Left renal cortex interstitium (tissue), 4 donors: ENCODE data around the gene PDZD2. TPM values are rescaled to one million over a fixed set of nuclear protein-coding genes. Genes with fewer than 3 reads are reported as not detected.
"Not testable (repeated sequence)": the region's sequence is repeated elsewhere in the genome, so short reads cannot be mapped to it uniquely, and the experiment has no call there.

Experiments
- DNase-seq, 4 donors: peaks; one replicate each; pipeline ENCODE4 v3.0.0-alpha.2; 2013; ENCODE audit warnings: low read depth in 4 of 4, low spot score in 2 of 4, missing footprints in 1 of 4
- polyA plus RNA-seq, 4 donors: library from polyadenylated mRNA; unstranded; fragments of 120-200 nt; gene quantifications; one replicate each; pipeline ENCODE4 v1.2.1, GENCODE V29; 2013; ENCODE audit not compliant: insufficient read length in 4 of 4

PDZD2 gene
- polyA plus RNA-seq, 4 donors = 16.6 to 21.1 (median 18.4) TPM

DNA sequence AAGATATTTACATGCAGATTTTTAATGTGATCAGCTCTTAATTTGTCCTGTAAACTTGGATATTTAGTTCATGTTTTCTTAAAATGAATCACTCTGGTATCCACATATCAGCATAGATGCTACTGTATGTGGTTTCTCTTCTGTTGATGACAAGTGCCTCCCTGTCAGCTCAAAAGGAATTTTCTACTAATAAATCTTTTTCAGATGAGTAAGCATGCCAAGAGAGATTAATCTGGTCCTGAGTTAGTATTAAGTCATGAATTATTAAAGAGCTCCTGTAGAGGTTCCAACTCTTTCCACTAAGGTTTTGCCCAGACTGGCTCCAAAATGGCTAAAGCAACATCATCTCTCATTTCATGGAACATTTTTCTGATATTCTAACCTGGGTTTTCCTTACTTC, 406.0 kb downstream of the PDZD2 start:
- no peak for DNase-seq

DNA sequence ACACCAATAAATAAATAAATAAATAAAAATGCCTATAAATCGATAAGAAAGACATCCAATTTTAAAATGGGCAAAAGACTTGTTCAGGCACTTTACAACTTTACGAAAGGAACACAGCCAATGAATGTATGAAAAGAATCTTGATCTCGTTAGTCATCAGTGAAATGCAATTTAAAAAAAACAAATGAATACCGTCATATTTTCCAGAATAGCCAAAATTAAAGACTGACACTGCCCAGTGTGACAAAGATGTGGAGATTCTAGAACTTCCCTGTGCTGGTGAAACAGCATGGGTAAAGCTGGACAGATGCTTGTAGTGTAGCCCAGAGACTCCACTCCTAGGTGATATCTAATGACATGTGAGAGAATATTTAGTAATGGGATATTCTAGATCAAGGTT, 408.1 kb downstream of the PDZD2 start:
- no peak for DNase-seq

DNA sequence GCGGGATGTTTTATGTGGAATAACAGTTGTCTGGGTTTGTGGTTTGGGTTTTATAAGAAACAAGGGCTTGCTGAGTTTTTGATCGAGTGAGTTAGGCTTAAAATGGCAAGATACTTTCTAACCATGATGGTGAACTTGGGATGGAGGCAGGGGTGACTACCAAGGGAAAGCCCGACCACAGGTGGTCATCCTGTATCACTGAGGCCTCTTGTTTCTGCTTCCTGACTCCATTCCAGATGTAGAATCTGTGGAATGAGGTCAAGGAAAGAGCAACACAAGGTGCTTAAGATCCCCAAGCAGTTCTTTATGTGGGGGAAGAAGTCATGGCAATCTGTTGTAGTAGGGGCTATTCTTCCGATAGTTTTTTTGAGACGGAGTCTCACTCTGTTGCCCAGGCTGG, 412.9 kb downstream of the PDZD2 start:
- no peak for DNase-seq

- DNase-seq = no peak
These were observed 417.2 kb downstream of the PDZD2 start for GRCh38 chr5:32055891-32056866.

DNA sequence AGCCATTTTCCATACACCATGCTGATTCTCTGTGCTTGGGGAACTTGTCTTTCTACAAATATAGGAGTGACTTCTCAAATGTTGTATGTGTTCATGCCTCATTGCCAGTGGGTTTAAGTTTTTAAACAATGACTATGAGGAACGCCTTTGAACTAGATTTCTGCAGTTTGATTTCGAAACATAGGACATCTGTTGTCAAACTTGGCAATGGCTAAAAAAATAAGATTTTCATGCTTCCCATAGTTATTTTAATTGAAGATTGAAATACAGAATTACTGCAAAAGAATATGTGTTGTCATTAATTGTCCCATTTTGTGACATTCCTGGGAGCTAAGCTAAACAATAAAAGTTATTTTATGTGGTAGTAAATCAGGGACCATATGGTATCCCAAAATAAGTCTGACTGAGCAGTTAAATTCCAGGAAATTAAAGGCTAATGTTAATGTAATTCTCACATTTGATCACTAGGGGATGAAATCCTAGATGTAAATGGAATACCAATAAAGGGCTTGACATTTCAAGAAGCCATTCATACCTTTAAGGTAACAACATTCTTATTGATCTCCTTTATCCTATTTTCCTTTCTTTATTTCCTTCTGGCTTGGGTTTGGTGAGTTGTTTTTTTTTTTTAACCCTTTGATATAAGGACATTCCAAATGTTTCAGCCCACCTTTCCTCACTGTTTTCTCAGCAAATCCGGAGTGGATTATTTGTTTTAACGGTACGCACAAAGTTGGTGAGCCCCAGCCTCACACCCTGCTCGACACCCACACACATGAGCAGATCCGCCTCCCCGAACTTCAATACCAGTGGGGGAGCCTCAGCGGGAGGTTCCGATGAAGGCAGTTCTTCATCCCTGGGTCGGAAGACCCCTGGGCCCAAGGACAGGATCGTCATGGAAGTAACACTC, 418.5 kb downstream of the PDZD2 start:
- no peak for DNase-seq

DNA sequence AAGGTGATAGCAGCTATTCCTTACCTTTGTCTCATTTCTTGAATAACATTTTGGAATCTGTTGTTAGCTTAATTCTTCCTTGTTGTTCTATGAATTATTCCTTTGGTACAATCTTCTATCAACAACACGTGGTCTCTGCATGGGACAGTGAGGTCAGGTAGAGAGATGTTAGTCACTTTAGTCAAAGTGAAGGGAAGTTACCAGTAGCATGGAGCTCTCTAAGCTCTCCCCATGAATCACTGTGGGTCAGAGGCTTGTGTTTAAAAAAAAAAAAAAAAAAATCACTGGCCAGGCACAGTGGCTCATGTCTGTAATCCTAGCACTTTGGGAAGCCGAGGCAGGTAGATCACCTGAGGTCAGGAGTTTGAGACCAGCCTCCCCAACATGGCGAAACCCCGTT, 419.2 kb downstream of the PDZD2 start:
- DNase-seq = no peak

- no peak for DNase-seq
These were observed 420.1 kb downstream of the PDZD2 start for GRCh38 chr5:32058997-32059396.

DNA sequence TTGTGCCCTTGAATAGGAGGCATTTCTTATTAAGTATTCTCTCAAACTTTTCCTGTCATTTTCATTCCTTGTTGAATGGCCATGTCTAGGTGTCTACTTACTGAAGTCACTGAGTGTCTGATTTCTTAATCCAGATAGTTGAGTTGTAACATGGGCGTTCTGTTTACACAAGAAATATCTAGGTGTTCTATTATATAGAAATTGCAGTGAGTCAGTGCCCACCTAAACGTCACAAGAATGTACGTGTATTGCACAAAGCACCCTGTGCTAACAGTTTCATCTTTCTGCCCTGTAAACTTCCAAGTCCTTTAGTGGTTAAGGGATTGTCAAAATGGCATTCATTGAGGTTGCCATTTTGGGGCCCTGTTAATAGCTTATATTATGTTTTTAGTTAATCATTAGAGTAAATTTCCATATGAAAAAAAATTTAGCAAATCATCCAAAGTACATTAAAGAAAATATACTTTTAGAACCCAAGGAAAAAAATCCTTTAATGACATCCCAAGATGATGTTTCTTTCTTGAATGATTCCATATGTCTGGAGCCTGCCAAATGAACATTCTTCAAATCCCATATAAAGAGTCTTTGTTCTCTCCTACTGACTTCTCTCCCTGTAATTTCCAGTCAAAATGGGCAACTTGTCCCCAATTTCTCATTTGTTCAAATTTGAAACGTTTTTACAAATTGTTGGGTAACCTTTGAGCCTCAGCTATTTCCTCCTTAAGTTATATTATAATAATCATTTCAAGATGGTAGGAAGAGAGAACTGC, 421.0 kb downstream of the PDZD2 start:
- DNase-seq = no peak

DNA sequence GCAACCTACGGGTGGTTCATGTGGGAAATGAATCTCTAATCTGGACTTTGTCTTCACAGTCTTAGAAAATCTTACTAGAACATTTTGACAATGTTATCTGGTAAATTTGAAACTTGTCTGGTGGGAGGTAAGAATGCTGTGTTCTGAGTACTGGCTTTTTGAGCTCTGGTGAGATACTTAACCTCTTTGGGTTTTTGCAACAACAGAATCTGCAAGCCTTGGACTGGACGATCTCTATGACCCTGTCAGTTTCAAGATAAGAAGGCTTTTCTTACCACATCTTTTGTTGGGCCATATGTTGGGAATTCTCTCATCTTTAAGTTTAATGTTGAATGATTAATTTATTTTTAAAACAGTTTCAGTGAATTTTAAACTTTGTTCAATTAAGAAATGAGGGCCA, 422.3 kb downstream of the PDZD2 start:
- DNase-seq = no peak

GRCh38 chr5:32066448-32066847, 427.5 kb downstream of the PDZD2 start:
- no peak for DNase-seq

DNA sequence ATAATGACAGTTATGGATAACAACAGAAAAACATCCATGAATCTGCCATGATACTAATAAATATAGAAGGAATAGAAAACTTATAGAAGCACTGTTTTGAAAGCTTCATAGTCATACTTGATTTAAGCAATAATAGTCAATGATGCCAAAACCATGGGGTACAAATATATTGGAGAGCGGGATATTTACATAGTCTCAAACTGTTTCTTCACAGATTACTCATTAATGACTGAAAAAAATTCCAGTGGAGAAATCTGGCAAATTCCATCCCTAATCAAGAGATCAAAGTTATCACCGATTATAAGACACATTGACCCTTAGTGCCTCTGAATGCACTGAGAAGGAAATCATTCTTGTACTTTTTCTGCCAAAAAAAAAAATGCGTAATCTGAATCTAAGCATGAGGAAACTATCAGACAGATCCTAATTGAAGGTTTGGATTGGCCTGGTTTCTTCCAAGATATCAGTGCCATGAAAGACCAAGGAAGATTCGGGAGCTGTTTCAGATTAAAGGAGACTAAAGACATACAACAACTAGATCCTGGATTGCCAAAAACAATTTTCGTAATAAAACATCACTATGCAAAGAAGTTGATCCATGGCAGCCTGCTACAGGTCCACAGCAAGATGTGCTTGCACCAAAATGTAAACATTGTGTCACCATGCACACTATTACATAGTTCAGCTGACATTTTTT, 429.0 kb downstream of the PDZD2 start:
- DNase-seq = no peak

GRCh38 chr5:32068561-32068960, 429.6 kb downstream of the PDZD2 start:
- no peak for DNase-seq

GRCh38 chr5:32069396-32069795, 430.5 kb downstream of the PDZD2 start:
- no peak for DNase-seq

DNA sequence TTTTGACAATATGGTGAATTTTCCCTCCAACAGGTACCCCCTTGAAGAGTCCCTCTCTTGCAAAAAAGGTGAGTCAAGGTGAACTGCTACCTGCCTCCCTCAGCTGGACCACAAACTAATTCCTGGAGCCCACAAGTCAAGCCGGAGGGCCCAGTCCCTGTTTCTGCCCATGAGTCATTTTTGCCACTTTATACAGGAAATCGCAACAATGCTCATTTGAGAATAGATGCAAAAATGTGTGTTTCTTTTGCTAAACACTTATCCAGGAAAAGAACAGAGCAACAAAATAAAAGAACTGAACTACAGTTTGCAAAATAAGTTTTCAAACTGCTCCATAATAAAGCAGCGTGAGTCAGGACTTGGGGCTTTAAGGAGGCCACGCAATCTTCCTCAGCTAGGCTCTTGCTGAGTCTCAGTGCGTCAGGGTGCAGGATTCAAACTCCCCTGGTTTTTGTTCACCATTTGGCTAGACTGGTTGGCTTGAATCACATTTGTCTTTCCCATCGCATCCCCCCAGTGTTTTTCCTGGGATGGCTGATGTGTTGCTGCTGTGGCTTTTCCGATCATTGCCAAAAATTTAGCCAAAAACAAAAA, 432.5 kb downstream of the PDZD2 start:
- DNase-seq = no peak

- DNase-seq = no peak
These were observed 433.1 kb downstream of the PDZD2 start for GRCh38 chr5:32072054-32072453.

DNA sequence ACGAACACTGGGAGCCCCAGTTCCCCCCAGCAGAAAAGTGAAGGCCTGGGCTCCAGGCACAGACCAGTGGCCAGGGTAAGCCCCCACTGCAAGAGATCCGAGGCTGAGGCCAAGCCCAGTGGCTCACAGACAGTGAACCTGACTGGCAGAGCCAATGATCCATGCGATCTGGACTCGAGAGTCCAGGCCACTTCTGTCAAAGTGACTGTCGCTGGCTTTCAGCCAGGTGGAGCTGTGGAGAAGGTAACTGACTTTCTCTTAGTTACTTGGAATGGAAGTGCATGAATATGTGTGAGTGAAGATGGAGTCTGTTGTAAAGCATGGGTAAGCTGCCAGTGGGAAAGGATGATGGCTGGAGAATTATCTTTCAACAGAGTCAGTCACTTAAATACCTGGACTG, 435.5 kb downstream of the PDZD2 start:
- peak in 2 of 4 donors; percentile 36 to 64 for DNase-seq

- no peak for DNase-seq
These were observed 438.1 kb downstream of the PDZD2 start for GRCh38 chr5:32076699-32077695.

DNA sequence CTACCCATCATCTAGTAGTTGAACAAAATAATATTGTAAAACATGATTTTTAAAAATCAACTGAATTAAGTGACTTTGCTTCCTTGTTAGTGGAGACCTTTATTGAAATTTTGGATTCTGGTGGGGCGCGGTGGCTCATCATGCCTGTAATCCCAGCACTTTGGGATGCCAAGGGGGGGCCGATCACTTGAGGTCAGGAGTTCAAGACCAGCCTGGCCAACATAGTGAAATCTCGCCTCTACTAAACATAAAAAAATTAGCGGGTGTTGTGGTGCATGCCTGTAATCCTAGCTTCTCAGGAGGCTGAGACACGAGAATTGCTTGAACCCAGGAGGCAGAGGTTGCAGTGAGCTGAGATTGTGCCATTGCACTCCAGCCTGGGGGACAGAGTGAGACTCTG, 439.9 kb downstream of the PDZD2 start:
- not testable (repeated sequence) for DNase-seq
